Urothelium cell line (cell line): ENCODE results near the gene THOC6.

Experiments
- DNase-seq: peaks from one replicate; pipeline ENCODE4 v3.0.0; 2011; ENCODE audit warnings: low spot score, mixed read lengths
- FAIRE-seq: peaks from 2 replicates; lab custom pipeline; 2011; peaks lifted over from hg19 to GRCh38; lab: Jason Lieb, UNC

The THOC6 gene

GRCh38 chr16:2991566-2992261 is 32.1 kb upstream of the THOC6 start:
- FAIRE-seq (no peak), DNase-seq (no peak)

GRCh38 chr16:2992383-2993081 is 31.3 kb upstream of the THOC6 start:
- FAIRE-seq (no peak), DNase-seq (no peak)

- FAIRE-seq: no peak
- no peak for DNase-seq
Measured at GRCh38 chr16:2996298-2996697, 27.5 kb upstream of the THOC6 start.

- DNase-seq (no peak), FAIRE-seq (no peak)
Measured at GRCh38 chr16:2999929-3000328, 23.9 kb upstream of the THOC6 start.

- FAIRE-seq (no peak), DNase-seq (no peak)
Measured at GRCh38 chr16:3000540-3000939, 23.3 kb upstream of the THOC6 start.

- DNase-seq: no peak
- no peak for FAIRE-seq
Measured at GRCh38 chr16:3001316-3001715, 22.5 kb upstream of the THOC6 start.

GRCh38 chr16:3003582-3004270 is 20.1 kb upstream of the THOC6 start:
- peak; percentile 99 for DNase-seq
- FAIRE-seq: peak; percentile 97

- no peak for FAIRE-seq
- no peak for DNase-seq
Measured at GRCh38 chr16:3004319-3004718, 19.5 kb upstream of the THOC6 start.

- DNase-seq (no peak), FAIRE-seq (no peak)
Measured at GRCh38 chr16:3004781-3005284, 19.0 kb upstream of the THOC6 start.

GRCh38 chr16:3007059-3007956 is 16.5 kb upstream of the THOC6 start:
- FAIRE-seq (no peak), DNase-seq (no peak)

GRCh38 chr16:3007957-3008689 is 15.7 kb upstream of the THOC6 start:
- no peak for FAIRE-seq

GRCh38 chr16:3008690-3009037 is 15.2 kb upstream of the THOC6 start:
- DNase-seq: no peak
- no peak for FAIRE-seq

More at GRCh38 chr16:3007957-3008689, 15.7 kb upstream of the THOC6 start:
- no peak for DNase-seq

GRCh38 chr16:3009568-3010390 is 14.1 kb upstream of the THOC6 start:
- FAIRE-seq (no peak), DNase-seq (no peak)

- FAIRE-seq: no peak
- DNase-seq: no peak
Measured at GRCh38 chr16:3010510-3010909, 13.3 kb upstream of the THOC6 start.

GRCh38 chr16:3012246-3012645 is 11.6 kb upstream of the THOC6 start:
- FAIRE-seq: no peak
- DNase-seq: no peak

- no peak for FAIRE-seq
- DNase-seq: no peak
Measured at GRCh38 chr16:3012828-3013420, 10.9 kb upstream of the THOC6 start, which contains the start of gene CLDN9. Gene CLDN9 (plus strand): TSS chr16:3012923. CDS start chr16:3013363, 440 bp downstream.

GRCh38 chr16:3013491-3013951 is 10.3 kb upstream of the THOC6 start:
- DNase-seq (no peak), FAIRE-seq (no peak)

GRCh38 chr16:3013998-3014690 is 9.7 kb upstream of the THOC6 start:
- DNase-seq (no peak), FAIRE-seq (no peak)
